Small intestine (tissue), 7 donors: ENCODE data around the gene MRPL23. TPM values are rescaled to one million over a fixed set of nuclear protein-coding genes. Genes with fewer than 3 reads are reported as not detected.

Experiments used
- DNase-seq, 2 donors: peaks; one replicate each; pipeline versions ENCODE4 v3.0.0 to v3.0.0-alpha.2; 2013
- FAIRE-seq: peaks from 2 replicates; lab custom pipeline; 2012; peaks lifted over from hg19 to GRCh38; lab: Jason Lieb, UNC
- H3K27ac ChIP-seq, 3 donors: one replicate each; pipeline ENCODE4 v1.5.1; 2013; ENCODE audit warnings: low read length in 2 of 3, mild to moderate bottlenecking in 2 of 3, control low read depth in 1 of 3, inconsistent platforms in 1 of 3, low read depth in 1 of 3, moderate library complexity in 1 of 3
- H3K27me3 ChIP-seq, 3 donors: one replicate each; pipeline ENCODE4 v1.6.1; 2013; ENCODE audit warnings: low read length in 3 of 3, inconsistent platforms in 1 of 3; ENCODE audit not compliant: control insufficient read depth in 3 of 3, insufficient read depth in 3 of 3
- H3K36me3 ChIP-seq, 3 donors: one replicate each; pipeline ENCODE4 v1.6.1; 2013; ENCODE audit warnings: low read length in 3 of 3, inconsistent platforms in 1 of 3, low read depth in 1 of 3, mild to moderate bottlenecking in 1 of 3, moderate library complexity in 1 of 3; ENCODE audit not compliant: control insufficient read depth in 3 of 3, insufficient read depth in 2 of 3
- H3K4me1 ChIP-seq, 3 donors: one replicate each; pipeline ENCODE4 v1.6.1; 2013; ENCODE audit warnings: low read length in 2 of 3, inconsistent platforms in 1 of 3, low read depth in 1 of 3, mild to moderate bottlenecking in 1 of 3, moderate library complexity in 1 of 3; ENCODE audit not compliant: control insufficient read depth in 3 of 3, insufficient read depth in 2 of 3
- H3K4me3 ChIP-seq, 3 donors: one replicate each; pipeline ENCODE4 v1.5.1; 2013; ENCODE audit warnings: low read length in 3 of 3, control low read depth in 1 of 3, inconsistent platforms in 1 of 3, low read depth in 1 of 3, mild to moderate bottlenecking in 1 of 3, moderate library complexity in 1 of 3
- H3K9me3 ChIP-seq, 2 donors: one replicate each; pipeline ENCODE4 v1.6.1; 2013; ENCODE audit warnings: low read depth in 1 of 2, low read length in 1 of 2; ENCODE audit not compliant: control insufficient read depth in 2 of 2, insufficient read depth in 1 of 2
- WGBS, 3 donors: extraction: QIAGEN DNeasy Blood & Tissue Kit; methylation state at CpG; one replicate each; pipeline ENCODE4 v1.1.7; 2013; 5-methylcytosine and 5-hydroxymethylcytosine counted together
- polyA plus RNA-seq, 4 donors: library from polyadenylated mRNA; stranded (reverse) in 3 of 4; unstranded in 1 of 4; fragments of 200-250 nt in 3 of 4; fragments of 120-200 nt in 1 of 4; gene quantifications; one replicate each; pipeline versions ENCODE4 v1.2.1 to v1.2.3, GENCODE V29; 2013
- donor health status: healthy with polysubstance abuse.
- donor health status: control.
- donor health status: control.
- donor health status: Bipolar disorder and iron deficiency.
- donor health status: healthy.

MRPL23 gene
- polyA plus RNA-seq, 4 donors = 78.6 to 210 (median 139) TPM

GRCh38 chr11:1924646-1925372 is 22.3 kb upstream of the MRPL23 start:
- Histone ChIP-seq H3K4me3 (no peak overlapping the region), H3K36me3 (no peaks in the 10 kb centered on the region), H3K27me3 (no peaks in the 10 kb centered on the region), H3K4me1 (peaks cover 0 to 10% (median 0%) of the 10 kb centered on the region in 3 donors), H3K9me3 (no peaks in the 10 kb centered on the region), H3K27ac (no peak overlapping the region)
- no peak for FAIRE-seq
- DNase-seq = no peak
- 67 to 82% (median 71%) methylated on average over 20 to 21 of the region's 21 CpGs for WGBS, 3 donors

GRCh38 chr11:1925373-1926155 is 21.6 kb upstream of the MRPL23 start:
- Histone ChIP-seq H3K27ac (no peak overlapping the region), H3K4me3 (no peak overlapping the region), H3K9me3 (no peaks in the 10 kb centered on the region), H3K4me1 (peaks cover 0 to 10% (median 0%) of the 10 kb centered on the region in 3 donors), H3K36me3 (no peaks in the 10 kb centered on the region), H3K27me3 (no peaks in the 10 kb centered on the region)
- DNase-seq (no peak), FAIRE-seq (no peak)
- whole genome bisulfite sequencing, 3 donors = 80 to 92% (median 86%) methylated on average over 14 to 23 of the region's 23 CpGs

GRCh38 chr11:1926156-1927025 is 20.7 kb upstream of the MRPL23 start:
- peaks cover 0 to 10% (median 0%) of the 10 kb centered on the region in 3 donors for H3K4me1 ChIP-seq
- WGBS, 3 donors = 78 to 88% (median 79%) methylated on average over 30 to 41 of the region's 41 CpGs
- H3K36me3 ChIP-seq = no peaks in the 10 kb centered on the region
- no peak overlapping the region for H3K27ac ChIP-seq
- no peak overlapping the region for H3K4me3 ChIP-seq
- no peaks in the 10 kb centered on the region for H3K9me3 ChIP-seq
- no peaks in the 10 kb centered on the region for H3K27me3 ChIP-seq
- FAIRE-seq (no peak), DNase-seq (no peak)

GRCh38 chr11:1927026-1927847 is 19.9 kb upstream of the MRPL23 start:
- Histone ChIP-seq H3K27me3 (peaks cover 0 to 4% (median 0%) of the 10 kb centered on the region in 3 donors), H3K4me3 (no peak overlapping the region), H3K36me3 (no peaks in the 10 kb centered on the region), H3K4me1 (peaks cover 0 to 16% (median 0%) of the 10 kb centered on the region in 3 donors), H3K27ac (no peak overlapping the region), H3K9me3 (no peaks in the 10 kb centered on the region)
- DNase-seq (peak in 1 of 2 donors; percentile 21), FAIRE-seq (no peak)
- 65 to 67% (median 67%) methylated on average over 25 to 28 of the region's 28 CpGs for WGBS, 3 donors

- Histone ChIP-seq H3K27ac (no peak overlapping the region), H3K27me3 (peaks cover 0 to 7% (median 0%) of the 10 kb centered on the region in 3 donors), H3K4me1 (peaks cover 0 to 16% (median 0%) of the 10 kb centered on the region in 3 donors), H3K4me3 (no peak overlapping the region), H3K9me3 (no peaks in the 10 kb centered on the region), H3K36me3 (no peaks in the 10 kb centered on the region)
- no peak for FAIRE-seq
- whole genome bisulfite sequencing, 3 donors = 79 to 86% (median 85%) methylated on average over 15 to 20 of the region's 20 CpGs
- DNase-seq = no peak
Observed at GRCh38 chr11:1927848-1928469, 19.2 kb upstream of the MRPL23 start.

- Histone ChIP-seq H3K4me1 (peaks cover 0 to 16% (median 0%) of the 10 kb centered on the region in 3 donors), H3K27ac (no peak overlapping the region), H3K36me3 (no peaks in the 10 kb centered on the region), H3K27me3 (peaks cover 0 to 7% (median 0%) of the 10 kb centered on the region in 3 donors), H3K9me3 (no peaks in the 10 kb centered on the region), H3K4me3 (no peak overlapping the region)
- FAIRE-seq = no peak
- 76 to 82% (median 79%) methylated on average over 13 of the region's 13 CpGs for WGBS, 3 donors
- DNase-seq = no peak
Observed at GRCh38 chr11:1928470-1928890, 18.7 kb upstream of the MRPL23 start.

GRCh38 chr11:1928891-1929541 is 18.1 kb upstream of the MRPL23 start:
- Histone ChIP-seq H3K27ac (no peak overlapping the region), H3K27me3 (peaks cover 0 to 7% (median 0%) of the 10 kb centered on the region in 3 donors), H3K9me3 (no peaks in the 10 kb centered on the region), H3K4me1 (peaks cover 0 to 16% (median 0%) of the 10 kb centered on the region in 3 donors), H3K36me3 (no peaks in the 10 kb centered on the region), H3K4me3 (no peak overlapping the region)
- WGBS, 3 donors = 87 to 94% (median 89%) methylated on average over 30 to 35 of the region's 35 CpGs
- no peak for DNase-seq
- no peak for FAIRE-seq
